IMR-90 (cell line): Measurements from ENCODE around the gene PPARG. TPM values are rescaled to one million over a fixed set of nuclear protein-coding genes. Genes with fewer than 3 reads are reported as not detected.

ENCODE experiments used
- ATAC-seq: fragments of 200-7000 bp; cut with Tn5 transposase; 2 replicates; pipeline ENCODE4 v1.9.1; 2020; ENCODE audit warnings: low read depth, mild to moderate bottlenecking, moderate library complexity
- BruUV-seq: library from RNA; stranded (reverse); fragments of 400-500 nt; replicated peaks from 2 replicates; lab custom pipeline; 2021; lab: Mats Ljungman, UMichigan
- CTCF ChIA-PET: fragments of 300-600 bp; formaldehyde crosslinking; extraction: SDS; loops from one replicate; lab custom pipeline; 2021; ENCODE audit warnings: antibody characterized with exemption; lab: Yijun Ruan, JAX
- POLR2A ChIA-PET: fragments of 300-600 bp; sonication (Branson Sonifier 250); formaldehyde crosslinking; loops from one replicate; lab custom pipeline; 2022; ENCODE audit warnings: antibody characterized with exemption; ENCODE audit not compliant: unreplicated experiment; lab: Charles Lee
- DNase-seq: peaks from one replicate; pipeline ENCODE4 v3.0.0; 2013
- H2AFZ ChIP-seq: replicated peaks from 2 replicates; pipeline ENCODE3; 2013; ENCODE audit warnings: low read length, mild to moderate bottlenecking; ENCODE audit not compliant: poor library complexity
- H2AK5ac ChIP-seq: 2 replicates; pipeline ENCODE4 v1.6.1; 2013; ENCODE audit warnings: low read depth, low read length, inconsistent platforms
- H2AK9ac ChIP-seq: replicated peaks from 2 replicates; pipeline ENCODE3; 2013; ENCODE audit warnings: mild to moderate bottlenecking, low read depth, low read length, moderate library complexity; ENCODE audit not compliant: poor library complexity
- H2BK120ac ChIP-seq: 2 replicates; pipeline ENCODE4 v1.6.1; 2013; ENCODE audit warnings: low read depth, low read length, inconsistent platforms
- H2BK15ac ChIP-seq: 3 replicates; pipeline ENCODE4 v1.6.1; 2013; ENCODE audit warnings: low read depth, low read length, inconsistent platforms
- H2BK20ac ChIP-seq: 2 replicates; pipeline ENCODE4 v1.6.1; 2013; ENCODE audit warnings: low read depth, mild to moderate bottlenecking, inconsistent platforms, low read length, moderate library complexity
- H2BK5ac ChIP-seq: 2 replicates; pipeline ENCODE4 v1.6.1; 2013; ENCODE audit warnings: mild to moderate bottlenecking, low read depth, low read length, inconsistent platforms; ENCODE audit not compliant: poor library complexity, severe bottlenecking
- H3K14ac ChIP-seq: replicated peaks from 2 replicates; pipeline ENCODE4 v1.6.1; 2013; ENCODE audit warnings: low read depth, low read length, inconsistent platforms
- H3K18ac ChIP-seq: 2 replicates; pipeline ENCODE4 v1.6.1; 2013; ENCODE audit warnings: low read depth, low read length, control low read depth
- H3K23ac ChIP-seq: 2 replicates; pipeline ENCODE4 v1.6.1; 2013; ENCODE audit warnings: low read depth, low read length, inconsistent platforms
- H3K27ac ChIP-seq: 2 replicates; pipeline ENCODE4 v1.5.1; 2013; ENCODE audit warnings: mild to moderate bottlenecking, control low read depth, low read length; ENCODE audit not compliant: insufficient read depth
- H3K27me3 ChIP-seq: 2 replicates; pipeline ENCODE4 v1.6.1; 2013; ENCODE audit warnings: low read length; ENCODE audit not compliant: control insufficient read depth, insufficient read depth
- H3K36me3 ChIP-seq: 2 replicates; pipeline ENCODE4 v1.6.1; 2013; ENCODE audit warnings: low read length, mixed read lengths; ENCODE audit not compliant: control insufficient read depth, insufficient read depth
- H3K4ac ChIP-seq: 2 replicates; pipeline ENCODE4 v1.6.1; 2013; ENCODE audit warnings: low read depth, low read length, inconsistent platforms
- H3K4me1 ChIP-seq: 2 replicates; pipeline ENCODE4 v1.6.1; 2013; ENCODE audit warnings: low read length, mixed read lengths; ENCODE audit not compliant: control insufficient read depth, insufficient read depth
- H3K4me2 ChIP-seq: 2 replicates; pipeline ENCODE4 v1.6.1; 2013; ENCODE audit warnings: low read depth, mild to moderate bottlenecking, control low read depth, low read length, moderate library complexity
- H3K4me3 ChIP-seq: 2 replicates; pipeline ENCODE4 v1.5.1; 2013; ENCODE audit warnings: low read depth, mild to moderate bottlenecking, control low read depth, low read length, moderate library complexity; ENCODE audit not compliant: insufficient read depth
- H3K56ac ChIP-seq: 2 replicates; pipeline ENCODE4 v1.6.1; 2013; ENCODE audit warnings: low read length, inconsistent platforms; ENCODE audit not compliant: insufficient read depth; ENCODE audit errors: extremely low read depth
- H3K79me1 ChIP-seq, 2 experiments: 2 replicates each; pipeline ENCODE4 v1.6.1; 2013; ENCODE audit warnings: low read length in 2 of 2, inconsistent platforms in 1 of 2, low read depth in 1 of 2
- H3K9ac ChIP-seq: 2 replicates; pipeline ENCODE4 v1.6.1; 2013; ENCODE audit warnings: low read depth, low read length, control low read depth
- H3K9me1 ChIP-seq: 2 replicates; pipeline ENCODE4 v1.6.1; 2013; ENCODE audit warnings: low read length, inconsistent platforms; ENCODE audit not compliant: insufficient read depth
- H3K9me3 ChIP-seq: 2 replicates; pipeline ENCODE4 v1.6.1; 2013; ENCODE audit warnings: low read length; ENCODE audit not compliant: control insufficient read depth, insufficient read depth
- H4K20me1 ChIP-seq: 2 replicates; pipeline ENCODE4 v1.6.1; 2013; ENCODE audit warnings: low read length, inconsistent platforms; ENCODE audit not compliant: insufficient read depth
- H4K5ac ChIP-seq: 2 replicates; pipeline ENCODE4 v1.6.1; 2013; ENCODE audit warnings: mild to moderate bottlenecking, low read depth, low read length, control low read depth
- H4K8ac ChIP-seq, 2 experiments: 2 replicates each; pipeline ENCODE4 v1.6.1; 2013; ENCODE audit warnings: low read depth in 2 of 2, low read length in 2 of 2, control low read depth in 1 of 2, inconsistent platforms in 1 of 2
- H4K91ac ChIP-seq: 2 replicates; pipeline ENCODE4 v1.6.1; 2013; ENCODE audit warnings: low read depth, low read length, inconsistent platforms; ENCODE audit not compliant: insufficient read depth
- BHLHE40 ChIP-seq: fragments of 150-350 bp; IDR thresholded peaks from 2 replicates; pipeline ENCODE4 v1.6.1; 2016; ENCODE audit warnings: mild to moderate bottlenecking, low read depth, low read length
- FOS ChIP-seq: fragments of 150-350 bp; IDR thresholded peaks from 2 replicates; pipeline ENCODE4 v1.6.1; 2016; ENCODE audit warnings: low read depth, low read length
- RFX5 ChIP-seq: IDR thresholded peaks from 2 replicates; pipeline ENCODE4 v1.8.0; 2012; ENCODE audit warnings: low read depth, mild to moderate bottlenecking, low read length, moderate library complexity
- WGBS, 2 experiments: methylation state at CpG; one replicate each; pipeline versions ENCODE4 v1.1.5 to v1.1.7; 2013; ENCODE audit warnings: missing lambda C conversion rate in 2 of 2; ENCODE audit not compliant: insufficient read length in 1 of 2; ENCODE audit errors: extremely low coverage in 2 of 2; 5-methylcytosine and 5-hydroxymethylcytosine counted together
- dilution Hi-C: fragments of 300-500 bp; cut with HindIII; formaldehyde crosslinking; loops from one replicate; pipeline ENCODE4 v1.14.3; 2018; ENCODE audit warnings: low sequenced_read_pairs; ENCODE audit not compliant: unreplicated experiment
- in situ Hi-C: fragments of 300-500 bp; cut with MboI; formaldehyde crosslinking; loops from 3 replicates; pipeline ENCODE4 v1.14.3; 2019; ENCODE audit warnings: low sequenced_read_pairs, inconsistent platforms, mixed read lengths
- intact Hi-C: fragments of 100-400 bp; cut with micrococcal nuclease; formaldehyde crosslinking; loops from 2 replicates; pipeline ENCODE4 v1.10.0; 2022
- polyA plus RNA-seq, 3 experiments: library from polyadenylated mRNA; depleted of rRNA; stranded (reverse); fragments of >200 nt; gene quantifications; 2 replicates each; pipeline ENCODE4 v1.2.3, GENCODE V29; 2012; ENCODE audit warnings: low replicate concordance in 1 of 3
- total RNA-seq: library from RNA; depleted of rRNA; stranded (reverse); fragments of >200 nt; gene quantifications from 2 replicates; pipeline ENCODE4 v1.2.3, GENCODE V29; 2012

Gene PPARG
- total and polyA plus RNA-seq, 2 of the 4 experiments (the other 2 are of a cell fraction): 11.2 to 23.8 TPM

GRCh38 chr3:12423131-12423530 lies 134.3 kb downstream of the PPARG start:
- H3K4me2 ChIP-seq: no peak overlapping the region
- no peak overlapping the region for H2BK15ac ChIP-seq
- no peaks in the 10 kb centered on the region for H3K79me1 ChIP-seq
- WGBS, 2 experiments: no CpG with 5 or more reads among the region's 4 CpGs
- BruUV-seq: no TSS peak
- H3K27ac ChIP-seq: no peak overlapping the region
- TF ChIP-seq FOS: no peak
- TF ChIP-seq RFX5: no peak
- TF ChIP-seq BHLHE40: no peak
- H4K20me1 ChIP-seq: no peaks in the 10 kb centered on the region
- no peak overlapping the region for H4K5ac ChIP-seq
- H2AFZ ChIP-seq: no peak overlapping the region
- H3K4me1 ChIP-seq: peaks cover 12% of the 10 kb centered on the region
- no peak overlapping the region for H2BK120ac ChIP-seq
- no peaks in the 10 kb centered on the region for H3K9me1 ChIP-seq
- H3K14ac ChIP-seq: peak overlapping the region; percentile 56; the same call in 1 of the 2 replicates
- no peak overlapping the region for H3K9ac ChIP-seq
- H2AK5ac ChIP-seq: peak overlapping the region; percentile 36; the same call in 1 of the 2 replicates
- peak overlapping the region; percentile 59; the same call in 1 of the 2 replicates for H3K4ac ChIP-seq
- H3K36me3 ChIP-seq: peaks cover under 1% of the 10 kb centered on the region; the same call in 1 of the 2 replicates
- dilution Hi-C loops (no loop called here), in situ Hi-C loops (no loop called here), intact Hi-C loops (no loop called here)
- no peak overlapping the region for H3K4me3 ChIP-seq
- ChIA-PET CTCF (interaction anchor here (0.6 to 1.0 kb wide), 3 partner anchors 56 to 727 kb away, joined by 3 to 4 read pairs (median 3); no protein-coding TSS in a partner anchor), POLR2A (interaction anchor here (0.6 kb wide), 1 partner anchor 61 kb away, joined by 3 read pairs; the partner anchor contains the start of gene TSEN2)
- no peak overlapping the region for H2AK9ac ChIP-seq
- H4K91ac ChIP-seq: peak overlapping the region; percentile 38; the same call in 1 of the 2 replicates
- H2BK5ac ChIP-seq: no peak overlapping the region
- H4K8ac ChIP-seq: no peak overlapping the region
- no peaks in the 10 kb centered on the region for H3K9me3 ChIP-seq
- H3K27me3 ChIP-seq: no peaks in the 10 kb centered on the region
- peak overlapping the region; percentile 0; the same call in 1 of the 2 replicates for H3K18ac ChIP-seq
- ATAC-seq (no peak), DNase-seq (no peak)
- no peak overlapping the region for H3K56ac ChIP-seq
- no peak overlapping the region; the same call in 1 of the 2 replicates for H3K23ac ChIP-seq
- peak overlapping the region; percentile 55; the same call in 1 of the 2 replicates for H2BK20ac ChIP-seq
